ENCODE measurements around the gene FAIM2. TPM values are rescaled to one million over a fixed set of nuclear protein-coding genes. Genes with fewer than 3 reads are reported as not detected.

The FAIM2 gene
- total RNA-seq, 1 experiment from 2014 or later, result 0.18 TPM

DNA sequence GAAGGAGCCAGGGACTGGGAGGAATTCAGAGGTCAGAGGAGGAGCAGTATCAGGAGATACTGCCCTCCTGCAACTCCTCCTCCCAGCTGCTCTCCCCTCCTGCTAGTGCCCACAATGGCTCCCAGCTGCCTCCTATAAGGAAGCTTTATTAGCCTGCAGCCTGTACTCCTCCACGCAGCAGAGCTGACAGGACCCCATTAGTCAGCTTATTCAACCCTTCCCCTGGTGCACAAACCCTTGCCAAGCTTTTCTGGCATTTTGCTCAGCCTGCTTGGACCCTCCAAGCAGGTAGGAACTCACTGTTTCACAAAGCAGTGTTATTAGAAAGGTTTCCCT, 39.9 kb upstream of the FAIM2 start:
- Histone ChIP-seq H3F3A (ENCODE audit: low read length, unreplicated experiment) (no peaks in the 10 kb centered on the region), H4K20me1 (ENCODE audit: low read length) (no peaks in the 10 kb centered on the region), H3K79me2 (ENCODE audit: low read length) (no peaks in the 10 kb centered on the region), H3K27me3 (ENCODE audit: low read length) (no peaks in the 10 kb centered on the region), H3K9me2 (replicated peaks; ENCODE audit: low read length) (no peaks in the 10 kb centered on the region), H3K9ac (ENCODE audit: low read length) (no peak overlapping the region), H3K9me3 (ENCODE audit: low read length) (no peaks in the 10 kb centered on the region), H3K36me3 (ENCODE audit: low read depth, low read length) (no peaks in the 10 kb centered on the region), H3K27ac (ENCODE audit: low read length) (no peak overlapping the region), H3K4me1 (ENCODE audit: insufficient read depth, low read length) (peaks cover 19% of the 10 kb centered on the region), H3K4me2 (ENCODE audit: low read length) (no peak overlapping the region), H2AFZ (ENCODE audit: low read length) (no peak overlapping the region), H3K4me3 (ENCODE audit: low read length) (no peak overlapping the region)
- no TSS peak for BruUV-seq (replicated peaks)
- ATAC-seq (no peak), DNase-seq (no peak)
- intact Hi-C loops (cut with micrococcal nuclease), result no loop called here
- ChIA-PET CTCF (no interaction called here), POLR2A (ENCODE audit: unreplicated experiment) (no interaction called here)
- TF ChIP-seq, protein P1, sequence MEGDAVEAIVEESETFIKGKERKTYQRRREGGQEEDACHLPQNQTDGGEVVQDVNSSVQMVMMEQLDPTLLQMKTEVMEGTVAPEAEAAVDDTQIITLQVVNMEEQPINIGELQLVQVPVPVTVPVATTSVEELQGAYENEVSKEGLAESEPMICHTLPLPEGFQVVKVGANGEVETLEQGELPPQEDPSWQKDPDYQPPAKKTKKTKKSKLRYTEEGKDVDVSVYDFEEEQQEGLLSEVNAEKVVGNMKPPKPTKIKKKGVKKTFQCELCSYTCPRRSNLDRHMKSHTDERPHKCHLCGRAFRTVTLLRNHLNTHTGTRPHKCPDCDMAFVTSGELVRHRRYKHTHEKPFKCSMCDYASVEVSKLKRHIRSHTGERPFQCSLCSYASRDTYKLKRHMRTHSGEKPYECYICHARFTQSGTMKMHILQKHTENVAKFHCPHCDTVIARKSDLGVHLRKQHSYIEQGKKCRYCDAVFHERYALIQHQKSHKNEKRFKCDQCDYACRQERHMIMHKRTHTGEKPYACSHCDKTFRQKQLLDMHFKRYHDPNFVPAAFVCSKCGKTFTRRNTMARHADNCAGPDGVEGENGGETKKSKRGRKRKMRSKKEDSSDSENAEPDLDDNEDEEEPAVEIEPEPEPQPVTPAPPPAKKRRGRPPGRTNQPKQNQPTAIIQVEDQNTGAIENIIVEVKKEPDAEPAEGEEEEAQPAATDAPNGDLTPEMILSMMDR (conservative IDR thresholded peaks at IDR 0.05; ENCODE audit: low read depth, low read length), result no peak
- TF ChIP-seq EZH2 (IDR thresholded peaks at IDR 0.05; ENCODE audit: low read length, unreplicated experiment), result no peak
- no peak for TF ChIP-seq EZH2phosphoT487 (IDR thresholded peaks at IDR 0.05; ENCODE audit: borderline replicate concordance, low read length)

DNA sequence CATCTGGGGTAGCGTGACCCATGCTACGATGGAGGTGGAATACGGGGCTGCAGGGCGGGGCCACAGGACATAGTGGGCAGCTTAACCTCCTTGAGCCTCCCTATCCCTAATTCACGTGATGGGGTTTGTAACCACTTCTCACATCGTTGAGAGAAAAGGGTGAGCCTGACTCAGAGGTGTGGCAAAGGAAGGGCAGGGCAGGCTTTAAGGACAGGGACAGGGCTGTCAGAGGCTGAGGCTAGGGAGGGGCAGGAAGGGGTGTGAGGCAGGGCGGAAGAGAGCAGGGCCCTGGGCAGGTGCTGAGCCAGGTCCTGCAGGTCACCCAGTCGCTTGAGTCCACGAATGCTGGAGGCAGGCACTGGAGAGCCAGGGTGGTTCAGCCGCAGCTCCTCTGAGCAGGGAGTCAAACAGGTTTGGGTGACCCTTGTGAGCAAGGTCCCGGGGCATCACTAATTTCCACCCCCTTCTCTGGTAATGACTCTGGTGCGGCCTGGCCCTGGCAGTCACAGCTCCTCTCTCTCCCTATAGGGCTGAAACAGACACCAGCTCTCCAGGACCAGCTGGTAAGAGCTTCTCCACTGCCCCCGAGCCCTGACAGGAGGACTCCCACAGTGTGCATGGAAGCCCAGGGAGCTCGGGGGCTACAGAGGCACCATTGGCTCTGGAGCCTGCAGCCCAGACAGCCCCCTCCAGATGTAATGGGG, 39.4 kb upstream of the FAIM2 start:
- ChIA-PET POLR2A (ENCODE audit: unreplicated experiment) (no interaction called here), CTCF (no interaction called here)
- Histone ChIP-seq H2AFZ (ENCODE audit: low read length) (peak overlapping the region; percentile 33; the same call in 1 of the 2 replicates), H3K27me3 (ENCODE audit: low read length) (no peaks in the 10 kb centered on the region), H3K27ac (ENCODE audit: low read length) (no peak overlapping the region), H3K4me1 (ENCODE audit: insufficient read depth, low read length) (peaks cover 19% of the 10 kb centered on the region), H3K79me2 (ENCODE audit: low read length) (no peaks in the 10 kb centered on the region), H3K4me3 (ENCODE audit: low read length) (no peak overlapping the region), H3K4me2 (ENCODE audit: low read length) (peak overlapping the region; percentile 6; the same call in 1 of the 2 replicates), H4K20me1 (ENCODE audit: low read length) (no peaks in the 10 kb centered on the region), H3K9me2 (replicated peaks; ENCODE audit: low read length) (no peaks in the 10 kb centered on the region), H3K36me3 (ENCODE audit: low read depth, low read length) (no peaks in the 10 kb centered on the region), H3F3A (ENCODE audit: low read length, unreplicated experiment) (no peaks in the 10 kb centered on the region), H3K9ac (ENCODE audit: low read length) (no peak overlapping the region), H3K9me3 (ENCODE audit: low read length) (no peaks in the 10 kb centered on the region)
- BruUV-seq (replicated peaks), result no TSS peak
- intact Hi-C loops (cut with micrococcal nuclease), result no loop called here
- TF ChIP-seq, protein P1 (conservative IDR thresholded peaks at IDR 0.05; ENCODE audit: low read depth, low read length), result no peak
- TF ChIP-seq EZH2phosphoT487 (IDR thresholded peaks at IDR 0.05; ENCODE audit: borderline replicate concordance, low read length) (no peak), EZH2 (IDR thresholded peaks at IDR 0.05; ENCODE audit: low read length, unreplicated experiment) (no peak)
- DNase-seq (peak; percentile 48), ATAC-seq (peak; percentile 84)

DNA sequence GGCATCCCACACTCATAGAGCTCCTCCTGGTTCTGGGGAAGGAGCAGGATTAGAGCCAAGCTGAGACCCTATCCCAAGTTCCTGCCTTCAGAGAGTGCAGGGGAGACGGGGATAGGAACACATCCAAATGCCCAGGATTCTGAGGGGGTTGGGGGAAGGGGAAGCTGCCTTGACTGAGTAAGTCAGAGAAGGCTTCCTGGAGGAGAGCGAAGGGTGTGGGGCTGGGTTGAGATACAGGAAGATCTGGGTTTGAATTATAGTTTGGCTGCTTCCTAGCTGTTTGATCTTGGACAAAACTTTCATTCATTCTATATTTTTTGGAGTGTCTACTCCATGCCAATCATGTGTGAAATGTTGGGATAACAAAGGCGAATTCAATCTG, 38.8 kb upstream of the FAIM2 start:
- H3K4me2 ChIP-seq (ENCODE audit: low read length), result peak overlapping the region; percentile 6; the same call in 1 of the 2 replicates
- H3K27ac ChIP-seq (ENCODE audit: low read length), result no peak overlapping the region
- TF ChIP-seq EZH2 (IDR thresholded peaks at IDR 0.05; ENCODE audit: low read length, unreplicated experiment), result no peak
- TF ChIP-seq, protein P1 (conservative IDR thresholded peaks at IDR 0.05; ENCODE audit: low read depth, low read length), result no peak
- TF ChIP-seq EZH2phosphoT487 (IDR thresholded peaks at IDR 0.05; ENCODE audit: borderline replicate concordance, low read length), result no peak
- intact Hi-C loops (cut with micrococcal nuclease), result no loop called here
- no peaks in the 10 kb centered on the region for H3K9me2 ChIP-seq (replicated peaks; ENCODE audit: low read length)
- H3K79me2 ChIP-seq (ENCODE audit: low read length), result no peaks in the 10 kb centered on the region
- no peaks in the 10 kb centered on the region for H3K9me3 ChIP-seq (ENCODE audit: low read length)
- H3K4me1 ChIP-seq (ENCODE audit: insufficient read depth, low read length), result peaks cover 19% of the 10 kb centered on the region
- H3K4me3 ChIP-seq (ENCODE audit: low read length), result no peak overlapping the region
- POLR2A ChIA-PET (ENCODE audit: unreplicated experiment), result no interaction called here
- CTCF ChIA-PET, result no interaction called here
- no peaks in the 10 kb centered on the region for H3K27me3 ChIP-seq (ENCODE audit: low read length)
- no peak overlapping the region for H3K9ac ChIP-seq (ENCODE audit: low read length)
- no peak for DNase-seq
- H3K36me3 ChIP-seq (ENCODE audit: low read depth, low read length), result no peaks in the 10 kb centered on the region
- H3F3A ChIP-seq (ENCODE audit: low read length, unreplicated experiment), result no peaks in the 10 kb centered on the region
- H4K20me1 ChIP-seq (ENCODE audit: low read length), result no peaks in the 10 kb centered on the region
- H2AFZ ChIP-seq (ENCODE audit: low read length), result 0 out of 2 replicates have a peak overlapping the region, but pooled peaks have one; percentile 33
- ATAC-seq, result no peak
- no TSS peak for BruUV-seq (replicated peaks)

Data from PC-3 (cell line).